DOHH2 (cell line): ENCODE data around the gene FAM98A.

ENCODE experiments used
- EZH2phosphoT487 ChIP-seq: fragments of 200-600 bp; sonication (generic); IDR thresholded peaks from 2 replicates; pipeline ENCODE4 v1.6.1; 2017; ENCODE audit warnings: borderline replicate concordance, mild to moderate bottlenecking, antibody characterized with exemption, low read length, moderate library complexity, mixed read lengths
- TF ChIP-seq, protein P1 (sequence below): fragments of 200-600 bp; sonication (generic); IDR thresholded peaks from one replicate; pipeline ENCODE4 v1.5.1; 2014; ENCODE audit warnings: antibody characterized with exemption, mild to moderate bottlenecking, low read depth, low read length; ENCODE audit not compliant: poor library complexity, severe bottlenecking

GRCh38 chr2:33595385-33595784, 3.7 kb downstream of the FAM98A start:
- TF ChIP-seq, protein P1, sequence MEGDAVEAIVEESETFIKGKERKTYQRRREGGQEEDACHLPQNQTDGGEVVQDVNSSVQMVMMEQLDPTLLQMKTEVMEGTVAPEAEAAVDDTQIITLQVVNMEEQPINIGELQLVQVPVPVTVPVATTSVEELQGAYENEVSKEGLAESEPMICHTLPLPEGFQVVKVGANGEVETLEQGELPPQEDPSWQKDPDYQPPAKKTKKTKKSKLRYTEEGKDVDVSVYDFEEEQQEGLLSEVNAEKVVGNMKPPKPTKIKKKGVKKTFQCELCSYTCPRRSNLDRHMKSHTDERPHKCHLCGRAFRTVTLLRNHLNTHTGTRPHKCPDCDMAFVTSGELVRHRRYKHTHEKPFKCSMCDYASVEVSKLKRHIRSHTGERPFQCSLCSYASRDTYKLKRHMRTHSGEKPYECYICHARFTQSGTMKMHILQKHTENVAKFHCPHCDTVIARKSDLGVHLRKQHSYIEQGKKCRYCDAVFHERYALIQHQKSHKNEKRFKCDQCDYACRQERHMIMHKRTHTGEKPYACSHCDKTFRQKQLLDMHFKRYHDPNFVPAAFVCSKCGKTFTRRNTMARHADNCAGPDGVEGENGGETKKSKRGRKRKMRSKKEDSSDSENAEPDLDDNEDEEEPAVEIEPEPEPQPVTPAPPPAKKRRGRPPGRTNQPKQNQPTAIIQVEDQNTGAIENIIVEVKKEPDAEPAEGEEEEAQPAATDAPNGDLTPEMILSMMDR, result no peak
- no peak for TF ChIP-seq EZH2phosphoT487
